CD8-positive, alpha-beta memory T cell (primary cell): ENCODE data around the gene LMNA. TPM values are rescaled to one million over a fixed set of nuclear protein-coding genes. Genes with fewer than 3 reads are reported as not detected.
A peak's percentile ranks its signal among the peaks of the same experiment; 100 is the strongest.

Experiments used
- CTCF ChIA-PET: fragments of 350-600 bp; sonication (Branson Sonifier 250); formaldehyde crosslinking; loops from one replicate; lab custom pipeline; 2021; ENCODE audit warnings: antibody characterized with exemption; lab: Charles Lee
- POLR2A ChIA-PET: fragments of 350-600 bp; sonication (Branson Sonifier 250); formaldehyde crosslinking; loops from one replicate; lab custom pipeline; 2021; ENCODE audit warnings: antibody characterized with exemption; lab: Charles Lee
- DNase-seq, 5 donors: peaks; one replicate each; pipeline versions ENCODE4 v3.0.0 to v3.0.0-alpha.2; 2020 to 2022; ENCODE audit warnings: mixed read lengths in 1 of 5
- H3K27ac ChIP-seq: one replicate; pipeline ENCODE4 v1.7.0; 2013; ENCODE audit warnings: low read depth, mild to moderate bottlenecking, low read length, moderate library complexity
- H3K27me3 ChIP-seq: 2 replicates; pipeline ENCODE4 v1.7.0; 2013; ENCODE audit warnings: low read length, mild to moderate bottlenecking; ENCODE audit not compliant: insufficient read depth, poor library complexity, severe bottlenecking
- H3K36me3 ChIP-seq: 2 replicates; pipeline ENCODE4 v1.7.0; 2013; ENCODE audit warnings: mild to moderate bottlenecking, low read length, moderate library complexity; ENCODE audit not compliant: insufficient read depth
- H3K4me1 ChIP-seq: 2 replicates; pipeline ENCODE4 v1.7.0; 2013; ENCODE audit warnings: mild to moderate bottlenecking, low read length, moderate library complexity; ENCODE audit not compliant: insufficient read depth
- H3K4me3 ChIP-seq: 2 replicates; pipeline ENCODE4 v1.7.0; 2013; ENCODE audit warnings: mild to moderate bottlenecking, low read length
- H3K9me3 ChIP-seq: 2 replicates; pipeline ENCODE4 v1.7.0; 2013; ENCODE audit warnings: mild to moderate bottlenecking, low read length
- H3K27ac Mint-ChIP-seq, 8 donors: one replicate each; pipeline ENCODE4 v1.8.0; 2020 to 2021; ENCODE audit warnings: mixed read lengths in 8 of 8, mild to moderate bottlenecking in 6 of 8, inconsistent platforms in 3 of 8, moderate library complexity in 3 of 8
- H3K27me3 Mint-ChIP-seq, 2 donors: one replicate each; pipeline ENCODE4 v1.8.0; 2020 to 2021; ENCODE audit warnings: mixed read lengths in 2 of 2, mild to moderate bottlenecking in 1 of 2, moderate library complexity in 1 of 2
- H3K36me3 Mint-ChIP-seq, 3 donors: one replicate each; pipeline ENCODE4 v1.8.0; 2020 to 2021; ENCODE audit warnings: mixed read lengths in 3 of 3, inconsistent platforms in 1 of 3, mild to moderate bottlenecking in 1 of 3
- H3K4me1 Mint-ChIP-seq, 3 donors: one replicate each; pipeline ENCODE4 v1.8.0; 2020 to 2021; ENCODE audit warnings: mixed read lengths in 3 of 3, inconsistent platforms in 1 of 3, mild to moderate bottlenecking in 1 of 3
- H3K4me3 Mint-ChIP-seq, 7 donors: one replicate each; pipeline ENCODE4 v1.8.0; 2020 to 2021; ENCODE audit warnings: mixed read lengths in 7 of 7, mild to moderate bottlenecking in 6 of 7, moderate library complexity in 4 of 7, inconsistent platforms in 2 of 7
- H3K9me3 Mint-ChIP-seq, 5 donors: one replicate each; pipeline ENCODE4 v1.8.0; 2020 to 2022; ENCODE audit warnings: mixed read lengths in 5 of 5, mild to moderate bottlenecking in 3 of 5, moderate library complexity in 2 of 5, inconsistent platforms in 1 of 5
- polyA plus RNA-seq: library from polyadenylated mRNA; unstranded; fragments of 300-500 nt; fragmentation: Illumina TruSeq; gene quantifications from one replicate; pipeline ENCODE4 v1.2.3, GENCODE V29; 2021
- total RNA-seq, 2 experiments: library from RNA; stranded (reverse); gene quantifications; one replicate each; pipeline ENCODE4 v1.2.3, GENCODE V29; 2021

The LMNA gene
- total and polyA plus RNA-seq, 3 experiments from 2014 or later: 13.9 to 335 (median 325) TPM

- Histone ChIP-seq H3K4me3 (no peak overlapping the region), H3K9me3 (no peaks in the 10 kb centered on the region), H3K27me3 (no peaks in the 10 kb centered on the region), H3K27ac (no peak overlapping the region), H3K36me3 (no peaks in the 10 kb centered on the region), H3K4me1 (peaks cover 4% of the 10 kb centered on the region)
- Mint-ChIP-seq H3K36me3 (peaks cover 0 to 9% (median 3%) of the 10 kb centered on the region in 3 donors), H3K27me3 (peaks cover 0 to 2% of the 10 kb centered on the region in 2 donors), H3K9me3 (no peaks in the 10 kb centered on the region), H3K4me3 (peak overlapping the region in 1 of 7 donors; percentile 31), H3K4me1 (peaks cover 10 to 16% (median 11%) of the 10 kb centered on the region in 3 donors), H3K27ac (peak overlapping the region in 2 of 8 donors; percentile 19 to 66)
- ChIA-PET CTCF (interaction anchor here (1.0 kb wide), 1 partner anchor 19 kb away, joined by 3 read pairs; no protein-coding TSS in a partner anchor), POLR2A (interaction anchor here (0.5 to 1.5 kb wide), 2 partner anchors 12 to 225 kb away, joined by 3 to 4 read pairs; no protein-coding TSS in a partner anchor)
- no peak for DNase-seq
These were observed 49.8 kb downstream of the LMNA start for GRCh38 chr1:156164125-156164831.

GRCh38 chr1:156165083-156165482 lies 50.6 kb downstream of the LMNA start:
- Histone ChIP-seq H3K27me3 (no peaks in the 10 kb centered on the region), H3K9me3 (no peaks in the 10 kb centered on the region), H3K4me3 (no peak overlapping the region), H3K27ac (no peak overlapping the region), H3K36me3 (no peaks in the 10 kb centered on the region), H3K4me1 (peaks cover 4% of the 10 kb centered on the region)
- H3K9me3 Mint-ChIP-seq: no peaks in the 10 kb centered on the region
- H3K27ac Mint-ChIP-seq: peak overlapping the region in 2 of 8 donors; percentile 15 to 63
- peaks cover 9 to 12% (median 10%) of the 10 kb centered on the region in 3 donors for H3K4me1 Mint-ChIP-seq
- ChIA-PET POLR2A (interaction anchor here (1.5 kb wide), 1 partner anchor 13 kb away, joined by 4 read pairs; no protein-coding TSS in a partner anchor), CTCF (no interaction called here)
- no peak for DNase-seq
- H3K27me3 Mint-ChIP-seq: peaks cover 0 to under 1% of the 10 kb centered on the region in 2 donors
- H3K4me3 Mint-ChIP-seq: no peak overlapping the region
- peaks cover 0 to 9% (median 3%) of the 10 kb centered on the region in 3 donors for H3K36me3 Mint-ChIP-seq

- POLR2A ChIA-PET: no interaction called here
- Histone ChIP-seq H3K27ac (no peak overlapping the region), H3K4me1 (no peaks in the 10 kb centered on the region), H3K36me3 (no peaks in the 10 kb centered on the region), H3K9me3 (no peaks in the 10 kb centered on the region), H3K4me3 (no peak overlapping the region), H3K27me3 (no peaks in the 10 kb centered on the region)
- H3K36me3 Mint-ChIP-seq: peaks cover 0 to 8% (median 3%) of the 10 kb centered on the region in 3 donors
- H3K9me3 Mint-ChIP-seq: no peaks in the 10 kb centered on the region
- no peaks in the 10 kb centered on the region for H3K27me3 Mint-ChIP-seq
- no peak for DNase-seq
- CTCF ChIA-PET: interaction anchor here (1.2 kb wide), 2 partner anchors 11 to 218 kb away, joined by 3 read pairs; no protein-coding TSS in a partner anchor
- no peaks in the 10 kb centered on the region for H3K4me1 Mint-ChIP-seq
- H3K27ac Mint-ChIP-seq: peak overlapping the region in 1 of 8 donors; percentile 77
- no peak overlapping the region for H3K4me3 Mint-ChIP-seq
These were observed 53.0 kb downstream of the LMNA start for GRCh38 chr1:156167536-156167935.

DNA sequence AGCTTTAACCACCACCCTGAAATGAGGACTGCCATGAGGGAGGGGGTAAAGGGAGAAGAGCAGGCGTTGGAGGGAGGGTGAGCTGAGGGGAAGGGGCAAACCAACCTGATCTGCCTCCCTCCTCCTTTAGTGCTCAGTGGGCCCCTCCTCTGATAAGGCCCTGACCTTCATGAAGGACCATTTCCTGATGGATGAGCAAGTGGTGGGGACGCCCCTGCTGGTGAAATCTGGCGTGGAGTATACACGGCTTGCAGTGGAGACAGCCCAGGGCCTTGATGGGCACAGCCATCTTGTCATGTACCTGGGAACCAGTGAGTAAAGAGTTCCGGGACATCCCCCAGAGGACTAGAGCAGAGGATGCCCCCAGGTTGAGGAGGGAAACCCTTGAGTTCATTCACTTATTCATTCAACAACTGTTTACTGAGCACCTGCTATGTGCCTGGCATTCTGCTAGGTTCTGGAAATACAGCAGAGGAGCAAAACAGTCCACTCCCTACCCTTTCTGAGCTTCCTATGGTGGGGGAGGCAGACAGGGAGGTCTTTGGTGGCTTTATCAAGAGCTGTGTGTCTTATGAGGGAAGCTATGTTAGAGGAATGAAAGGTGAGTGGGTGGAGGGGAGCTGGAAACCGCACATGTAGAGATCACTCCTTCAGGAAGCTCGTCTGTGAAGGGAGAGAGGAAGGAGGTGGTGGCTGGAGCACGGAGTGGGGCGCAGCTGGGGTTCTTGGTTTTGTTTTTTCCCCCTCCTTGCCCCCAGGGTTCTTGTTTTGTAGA lies 58.4 kb downstream of the LMNA start:
- Histone ChIP-seq H3K4me3 (no peak overlapping the region), H3K27me3 (no peaks in the 10 kb centered on the region), H3K36me3 (no peaks in the 10 kb centered on the region), H3K4me1 (peaks cover 3% of the 10 kb centered on the region), H3K9me3 (no peaks in the 10 kb centered on the region), H3K27ac (no peak overlapping the region)
- Mint-ChIP-seq H3K36me3 (peaks cover 0 to 6% (median 3%) of the 10 kb centered on the region in 3 donors), H3K4me3 (no peak overlapping the region), H3K27ac (peak overlapping the region in 1 of 8 donors; percentile 83), H3K4me1 (peaks cover 0 to under 1% (median under 1%) of the 10 kb centered on the region in 3 donors), H3K9me3 (no peaks in the 10 kb centered on the region), H3K27me3 (peaks cover 7 to 12% of the 10 kb centered on the region in 2 donors)
- DNase-seq: no peak
- CTCF ChIA-PET: interaction anchor here (0.6 to 0.9 kb wide), 3 partner anchors 21 to 52 kb away, joined by 3 to 4 read pairs (median 3); partner anchors contain the start of gene SLC25A44
- POLR2A ChIA-PET: no interaction called here

- H3K9me3 ChIP-seq: no peaks in the 10 kb centered on the region
- no peak overlapping the region for H3K4me3 ChIP-seq
- no peaks in the 10 kb centered on the region for H3K27me3 ChIP-seq
- H3K27me3 Mint-ChIP-seq: peaks cover 7 to 16% of the 10 kb centered on the region in 2 donors
- H3K27ac ChIP-seq: no peak overlapping the region
- no peaks in the 10 kb centered on the region for H3K9me3 Mint-ChIP-seq
- H3K36me3 Mint-ChIP-seq: peaks cover 0 to 5% (median 3%) of the 10 kb centered on the region in 3 donors
- ChIA-PET CTCF (interaction anchor here (1.2 kb wide), 1 partner anchor 48 kb away, joined by 4 read pairs; no protein-coding TSS in a partner anchor), POLR2A (no interaction called here)
- no peaks in the 10 kb centered on the region for H3K36me3 ChIP-seq
- peaks cover 10% of the 10 kb centered on the region for H3K4me1 ChIP-seq
- peaks cover 7 to 8% (median 7%) of the 10 kb centered on the region in 3 donors for H3K4me1 Mint-ChIP-seq
- peak overlapping the region in 1 of 8 donors; percentile 79 for H3K27ac Mint-ChIP-seq
- DNase-seq: no peak
- H3K4me3 Mint-ChIP-seq: no peak overlapping the region
These were observed 62.2 kb downstream of the LMNA start for GRCh38 chr1:156176610-156177210.

GRCh38 chr1:156177919-156178654 lies 63.6 kb downstream of the LMNA start:
- Histone ChIP-seq H3K27ac (no peak overlapping the region), H3K9me3 (no peaks in the 10 kb centered on the region), H3K27me3 (no peaks in the 10 kb centered on the region), H3K4me3 (no peak overlapping the region), H3K36me3 (no peaks in the 10 kb centered on the region), H3K4me1 (peaks cover 10% of the 10 kb centered on the region)
- Mint-ChIP-seq H3K27me3 (peaks cover 5 to 16% of the 10 kb centered on the region in 2 donors), H3K27ac (peak overlapping the region in 4 of 8 donors; percentile 3 to 85 (median 44)), H3K9me3 (no peaks in the 10 kb centered on the region), H3K4me3 (no peak overlapping the region), H3K36me3 (peaks cover 0 to 5% (median 3%) of the 10 kb centered on the region in 3 donors), H3K4me1 (peaks cover 7 to 8% (median 7%) of the 10 kb centered on the region in 3 donors)
- POLR2A ChIA-PET: no interaction called here
- CTCF ChIA-PET: interaction anchor here (1.2 kb wide), 1 partner anchor 49 kb away, joined by 4 read pairs; no protein-coding TSS in a partner anchor
- DNase-seq: peak in 1 of 5 donors; percentile 59

DNA sequence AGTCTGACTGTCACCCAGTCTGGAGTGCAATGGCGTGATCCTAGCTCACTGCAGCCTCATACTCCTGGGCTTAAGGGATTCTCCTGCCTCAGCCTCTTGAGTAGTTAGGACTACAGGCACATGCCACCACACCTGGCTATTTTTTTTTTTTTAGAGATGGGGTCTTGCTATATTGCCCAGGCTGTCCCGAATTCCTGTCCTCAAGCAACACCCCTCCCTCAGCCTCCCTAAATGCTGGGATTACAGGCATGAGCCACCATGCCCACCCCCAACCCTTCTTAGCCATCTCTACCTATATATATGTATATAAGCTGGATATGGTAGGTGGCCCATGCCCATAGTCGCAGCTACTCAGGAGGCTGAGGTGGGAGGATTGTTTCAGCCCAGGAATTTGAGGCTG lies 66.0 kb downstream of the LMNA start:
- H3K27ac Mint-ChIP-seq: no peak overlapping the region
- no peaks in the 10 kb centered on the region for H3K27me3 ChIP-seq
- no peak overlapping the region for H3K4me3 Mint-ChIP-seq
- ChIA-PET CTCF (no interaction called here), POLR2A (no interaction called here)
- peaks cover 0 to 2% (median 2%) of the 10 kb centered on the region in 3 donors for H3K36me3 Mint-ChIP-seq
- no peak overlapping the region for H3K27ac ChIP-seq
- peaks cover 10% of the 10 kb centered on the region for H3K4me1 ChIP-seq
- H3K36me3 ChIP-seq: no peaks in the 10 kb centered on the region
- peaks cover 7 to 8% (median 7%) of the 10 kb centered on the region in 3 donors for H3K4me1 Mint-ChIP-seq
- no peak for DNase-seq
- no peaks in the 10 kb centered on the region for H3K9me3 Mint-ChIP-seq
- no peak overlapping the region for H3K4me3 ChIP-seq
- H3K9me3 ChIP-seq: no peaks in the 10 kb centered on the region
- H3K27me3 Mint-ChIP-seq: peaks cover 2 to 6% of the 10 kb centered on the region in 2 donors
